Hepatocyte (in vitro differentiated cells): ENCODE results near the gene CAP2.

ENCODE experiments used
- CTCF ChIP-seq: fragments of 200-600 bp; sonication (generic); IDR thresholded peaks from 2 replicates; pipeline ENCODE4 v1.5.1; 2016; ENCODE audit warnings: antibody characterized with exemption, mild to moderate bottlenecking; ENCODE audit not compliant: poor library complexity
- EZH2 ChIP-seq: fragments of 200-600 bp; sonication (generic); IDR thresholded peaks from 2 replicates; pipeline ENCODE4 v1.6.1; 2016; ENCODE audit warnings: antibody characterized with exemption, mild to moderate bottlenecking, borderline replicate concordance

GRCh38 chr6:17492350-17492749, 99.0 kb downstream of the CAP2 start:
- TF ChIP-seq CTCF: no peak
- no peak for TF ChIP-seq EZH2
